Ascending aorta (tissue), 2 donors: ENCODE data around the gene PAM16. TPM values are rescaled to one million over a fixed set of nuclear protein-coding genes. Genes with fewer than 3 reads are reported as not detected.
A peak's percentile ranks its signal among the peaks of the same experiment; 100 is the strongest.

Experiments used
- DNase-seq, 2 donors: peaks; one replicate each; pipeline ENCODE4 v3.0.0-alpha.2; 2019; ENCODE audit warnings: low spot score in 2 of 2
- H3K27ac ChIP-seq, 2 donors: fragments of 200-600 bp; sonication (generic); one replicate each; pipeline ENCODE4 v1.5.1; 2016 to 2017; ENCODE audit warnings: mild to moderate bottlenecking in 1 of 2
- H3K27me3 ChIP-seq: fragments of 200-600 bp; sonication (generic); one replicate; pipeline ENCODE4 v1.5.1; 2017
- H3K36me3 ChIP-seq, 2 donors: fragments of 200-600 bp; sonication (generic); one replicate each; pipeline ENCODE4 v1.5.1; 2016
- H3K4me1 ChIP-seq, 2 donors: fragments of 200-600 bp; sonication (generic); one replicate each; pipeline ENCODE4 v1.5.1; 2016 to 2017; ENCODE audit warnings: mild to moderate bottlenecking in 1 of 2
- H3K4me3 ChIP-seq, 2 donors: fragments of 200-600 bp; sonication (generic); one replicate each; pipeline ENCODE4 v1.5.1; 2016 to 2017; ENCODE audit warnings: mild to moderate bottlenecking in 1 of 2
- H3K9me3 ChIP-seq, 2 donors: fragments of 200-600 bp; sonication (generic); one replicate each; pipeline ENCODE4 v1.5.1; 2016
- intact Hi-C: fragments of 100-400 bp; cut with DNase I; formaldehyde crosslinking; loops from one replicate; pipeline ENCODE4 v1.15.1; 2023
- total RNA-seq: library from RNA; depleted of rRNA; stranded (reverse); fragments of >200 nt; gene quantifications from one replicate; pipeline ENCODE4 v1.1.0, GENCODE V29; 2016
- TF ChIP-seq, protein P1 (sequence below), 3 experiments: fragments of 200-600 bp in 2 of 3; fragments of 450-650 bp in 1 of 3; sonication (generic) in 2 of 3; IDR thresholded peaks; one replicate each; pipeline ENCODE4 v1.5.1; 2016 to 2019; ENCODE audit warnings: antibody characterized with exemption in 3 of 3, mild to moderate bottlenecking in 1 of 3, moderate library complexity in 1 of 3

The PAM16 gene
- total RNA-seq, 1 donor from 2014 or later, result 26.6 TPM

DNA sequence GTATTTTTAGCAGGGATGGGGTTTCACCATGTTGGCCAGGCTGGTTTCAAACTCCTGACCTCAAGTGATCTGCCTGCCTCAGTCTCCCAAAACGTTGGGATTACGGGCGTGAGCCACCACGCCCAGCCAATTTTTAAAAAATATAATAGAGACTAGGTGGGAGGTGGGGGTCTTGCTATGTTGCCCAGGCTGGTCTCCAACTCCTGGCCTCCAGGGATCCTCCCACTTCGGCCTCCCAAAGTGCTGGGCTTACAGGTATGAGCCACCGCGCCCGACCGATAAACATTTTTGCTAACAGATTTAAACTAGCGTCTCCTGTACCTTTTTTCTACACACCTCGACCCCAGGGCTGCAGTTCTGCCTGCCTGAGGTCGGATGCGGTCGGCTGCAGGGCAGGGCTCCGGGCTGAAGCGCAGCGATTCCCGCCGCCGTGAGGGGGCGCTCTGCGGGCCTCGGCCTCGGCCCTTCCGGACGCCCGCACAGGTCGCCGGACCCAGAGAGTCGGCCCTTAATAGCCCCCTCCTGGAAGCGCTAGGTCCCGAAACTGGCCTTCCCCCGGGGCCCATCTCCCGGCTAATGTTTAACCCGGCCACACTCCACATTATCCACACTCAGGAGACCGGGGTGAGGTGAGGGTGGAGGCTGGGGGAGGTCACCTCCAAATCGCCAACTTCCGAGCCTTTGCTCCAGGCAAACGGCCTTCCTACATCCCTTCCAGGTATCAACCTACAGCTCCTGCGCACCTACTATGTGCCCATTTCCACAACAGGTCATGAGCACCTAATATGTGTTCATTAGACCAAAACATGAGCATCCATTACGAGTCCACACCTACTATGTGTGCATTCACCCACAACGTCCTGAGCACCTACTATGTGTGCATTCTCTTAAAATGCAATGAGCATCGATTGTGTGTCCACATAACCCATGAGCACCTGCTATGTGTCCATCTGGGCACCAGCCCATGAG lies 37.3 kb downstream of the PAM16 start:
- peak overlapping the region in 1 of 2 donors; percentile 75 for H3K4me3 ChIP-seq
- intact Hi-C loops, result no loop called here
- no peaks in the 10 kb centered on the region for H3K9me3 ChIP-seq
- H3K27ac ChIP-seq, result peak overlapping the region; percentile 94 to 97
- peaks cover 14 to 22% of the 10 kb centered on the region in 2 donors for H3K4me1 ChIP-seq
- TF ChIP-seq, protein P1, sequence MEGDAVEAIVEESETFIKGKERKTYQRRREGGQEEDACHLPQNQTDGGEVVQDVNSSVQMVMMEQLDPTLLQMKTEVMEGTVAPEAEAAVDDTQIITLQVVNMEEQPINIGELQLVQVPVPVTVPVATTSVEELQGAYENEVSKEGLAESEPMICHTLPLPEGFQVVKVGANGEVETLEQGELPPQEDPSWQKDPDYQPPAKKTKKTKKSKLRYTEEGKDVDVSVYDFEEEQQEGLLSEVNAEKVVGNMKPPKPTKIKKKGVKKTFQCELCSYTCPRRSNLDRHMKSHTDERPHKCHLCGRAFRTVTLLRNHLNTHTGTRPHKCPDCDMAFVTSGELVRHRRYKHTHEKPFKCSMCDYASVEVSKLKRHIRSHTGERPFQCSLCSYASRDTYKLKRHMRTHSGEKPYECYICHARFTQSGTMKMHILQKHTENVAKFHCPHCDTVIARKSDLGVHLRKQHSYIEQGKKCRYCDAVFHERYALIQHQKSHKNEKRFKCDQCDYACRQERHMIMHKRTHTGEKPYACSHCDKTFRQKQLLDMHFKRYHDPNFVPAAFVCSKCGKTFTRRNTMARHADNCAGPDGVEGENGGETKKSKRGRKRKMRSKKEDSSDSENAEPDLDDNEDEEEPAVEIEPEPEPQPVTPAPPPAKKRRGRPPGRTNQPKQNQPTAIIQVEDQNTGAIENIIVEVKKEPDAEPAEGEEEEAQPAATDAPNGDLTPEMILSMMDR (IDR thresholded peaks at IDR 0.05), result peak; percentile 65 to 76 (median 67)
- DNase-seq, result no peak
- no peaks in the 10 kb centered on the region for H3K27me3 ChIP-seq
- H3K36me3 ChIP-seq, result no peaks in the 10 kb centered on the region

- DNase-seq, result peak in 1 of 2 donors; percentile 84
- H3K4me3 ChIP-seq, result no peak overlapping the region
- TF ChIP-seq, protein P1 (IDR thresholded peaks at IDR 0.05), result peak; percentile 25 to 57 (median 43)
- H3K4me1 ChIP-seq, result peaks cover 0 to 9% of the 10 kb centered on the region in 2 donors
- peak overlapping the region; percentile 72 to 76 for H3K27ac ChIP-seq
- H3K27me3 ChIP-seq, result no peaks in the 10 kb centered on the region
- H3K36me3 ChIP-seq, result no peaks in the 10 kb centered on the region
- H3K9me3 ChIP-seq, result no peaks in the 10 kb centered on the region
- intact Hi-C loops, result loop anchor here (2.0 kb wide), 1 partner anchor 15 kb away; no protein-coding TSS in a partner anchor
Observed at GRCh38 chr16:4309833-4310266, 41.3 kb downstream of the PAM16 start.

GRCh38 chr16:4309102-4309832 lies 41.9 kb downstream of the PAM16 start:
- Histone ChIP-seq H3K27me3 (no peaks in the 10 kb centered on the region), H3K9me3 (no peaks in the 10 kb centered on the region), H3K27ac (peak overlapping the region; percentile 72 to 76), H3K36me3 (no peaks in the 10 kb centered on the region), H3K4me1 (peaks cover 0 to 7% of the 10 kb centered on the region in 2 donors), H3K4me3 (no peak overlapping the region)
- no peak for DNase-seq
- intact Hi-C loops, result no loop called here
- TF ChIP-seq, protein P1 (IDR thresholded peaks at IDR 0.05), result no peak

GRCh38 chr16:4307215-4308037 lies 43.7 kb downstream of the PAM16 start:
- TF ChIP-seq, protein P1 (IDR thresholded peaks at IDR 0.05), result no peak
- intact Hi-C loops, result loop anchor here (1.0 kb wide), 2 partner anchors 8 kb away; no protein-coding TSS in a partner anchor
- no peaks in the 10 kb centered on the region for H3K9me3 ChIP-seq

More at GRCh38 chr16:4307215-4308037, 43.7 kb downstream of the PAM16 start:
- peak; percentile 65 to 97 for DNase-seq
- H3K27ac ChIP-seq, result peak overlapping the region; percentile 77 to 85
- H3K27me3 ChIP-seq, result no peaks in the 10 kb centered on the region
- peak overlapping the region; percentile 53 for H3K4me3 ChIP-seq
- H3K4me1 ChIP-seq, result peaks cover 0 to 7% of the 10 kb centered on the region in 2 donors
- H3K36me3 ChIP-seq, result no peaks in the 10 kb centered on the region
